K562 (cell line): ENCODE data around the gene CFHR4. TPM values are rescaled to one million over a fixed set of nuclear protein-coding genes. Genes with fewer than 3 reads are reported as not detected.
A peak's percentile ranks its signal among the peaks of the same experiment; 100 is the strongest.
"Not testable (repeated sequence)": the region's sequence is repeated elsewhere in the genome, so short reads cannot be mapped to it uniquely, and the experiment has no call there.

ENCODE experiments used
- ATAC-seq: fragments of 200-7000 bp; cut with Tn5 transposase; 3 replicates; pipeline ENCODE4 v1.9.1; 2020; ENCODE audit warnings: moderate library complexity
- Bru-seq: library from RNA; stranded (reverse); fragments of 400-500 nt; gene quantifications from one replicate; lab custom pipeline; 2021; lab: Mats Ljungman, UMichigan
- BruChase-seq, 2 experiments: library from RNA; stranded (reverse); fragments of 400-500 nt; gene quantifications; one replicate each; lab custom pipeline; 2021; lab: Mats Ljungman, UMichigan
- BruUV-seq: library from RNA; stranded (reverse); fragments of 400-500 nt; replicated peaks from 2 replicates; lab custom pipeline; 2021; lab: Mats Ljungman, UMichigan
- CTCF ChIA-PET: fragments of 300-600 bp; formaldehyde crosslinking; extraction: SDS; loops from one replicate; lab custom pipeline; 2021; ENCODE audit warnings: low intra/inter-chr PET ratio; lab: Yijun Ruan, JAX
- POLR2A ChIA-PET: fragments of 300-600, 350-650 bp; sonication (Branson Sonifier 250); formaldehyde crosslinking; extraction: SDS; loops from one replicate; lab custom pipeline; 2021; ENCODE audit warnings: antibody characterized with exemption, inconsistent platforms; lab: Yijun Ruan, JAX
- DNase-seq, 4 experiments: peaks; one replicate each; pipeline versions ENCODE4 v3.0.0 to v3.0.0-alpha.2; 2011 to 2018; ENCODE audit warnings: low spot score in 3 of 4, mixed read lengths in 3 of 4; ENCODE audit errors: extremely low read depth in 1 of 4
- FAIRE-seq: peaks from 2 replicates; lab custom pipeline; 2011; peaks lifted over from hg19 to GRCh38; lab: Jason Lieb, UNC
- H2AFZ ChIP-seq: 2 replicates; pipeline ENCODE4 v1.6.0; 2011; ENCODE audit warnings: low read depth, low read length, control low read depth, inconsistent platforms
- H3K27ac ChIP-seq: fragments of 200-600 bp; 3 replicates; pipeline ENCODE4 v1.8.0; 2011; ENCODE audit warnings: low read depth, mild to moderate bottlenecking, control low read depth, inconsistent platforms, low read length, moderate library complexity, mixed read lengths; ENCODE audit errors: extremely low read depth
- H3K27me3 ChIP-seq, 2 experiments: fragments of 300-600 bp in 1 of 2; 2 replicates in 1 of 2; 3 replicates in 1 of 2; pipeline versions ENCODE4 v1.6.0 to v1.8.0; 2011; ENCODE audit warnings: inconsistent platforms in 2 of 2, low read length in 2 of 2, mild to moderate bottlenecking in 1 of 2, mixed read lengths in 1 of 2, moderate library complexity in 1 of 2; ENCODE audit not compliant: control insufficient read depth in 2 of 2, insufficient read depth in 2 of 2
- H3K36me3 ChIP-seq: fragments of 300-600 bp; 3 replicates; pipeline ENCODE4 v1.8.0; 2011; ENCODE audit warnings: mild to moderate bottlenecking, low read length, inconsistent platforms; ENCODE audit not compliant: control insufficient read depth, insufficient read depth
- H3K4me1 ChIP-seq, 2 experiments: fragments of 200-600 bp in 1 of 2; replicated peaks in 1 of 2; 2 replicates in 1 of 2; 3 replicates in 1 of 2; pipeline versions ENCODE4 v1.5.1 to v1.8.0; 2011; ENCODE audit warnings: inconsistent platforms in 2 of 2, low read length in 2 of 2, mild to moderate bottlenecking in 1 of 2, mixed read lengths in 1 of 2, moderate library complexity in 1 of 2; ENCODE audit not compliant: control insufficient read depth in 2 of 2, insufficient read depth in 2 of 2
- H3K4me2 ChIP-seq: 2 replicates; pipeline ENCODE4 v1.6.1; 2011; ENCODE audit warnings: low read length, control low read depth, inconsistent platforms, mixed read lengths; ENCODE audit not compliant: insufficient read depth
- H3K4me3 ChIP-seq: fragments of 200-600 bp; sonication (generic), shearing (Covaris generic); 2 replicates; pipeline ENCODE4 v1.5.1; 2016; ENCODE audit warnings: control low read depth, inconsistent platforms
- H3K79me2 ChIP-seq: fragments of 200-600 bp; 3 replicates; pipeline ENCODE4 v1.8.0; 2011; ENCODE audit warnings: low read length, inconsistent platforms; ENCODE audit not compliant: control insufficient read depth, insufficient read depth
- H3K9ac ChIP-seq, 2 experiments: 2 replicates each; pipeline versions ENCODE4 v1.6.0 to v1.6.1; 2011; ENCODE audit warnings: low read depth in 2 of 2, low read length in 2 of 2, control low read depth in 1 of 2, inconsistent platforms in 1 of 2, mild to moderate bottlenecking in 1 of 2, mixed read lengths in 1 of 2; ENCODE audit not compliant: insufficient read depth in 1 of 2
- H3K9me1 ChIP-seq: one replicate; pipeline ENCODE4 v1.6.0; 2011; ENCODE audit warnings: inconsistent platforms, mild to moderate bottlenecking, low read length, moderate library complexity; ENCODE audit not compliant: control insufficient read depth, insufficient read depth
- H3K9me3 ChIP-seq: replicated peaks from 2 replicates; pipeline ENCODE4 v1.5.1; 2011; ENCODE audit warnings: low read depth, low read length, inconsistent platforms; ENCODE audit not compliant: control insufficient read depth, insufficient read depth
- H4K20me1 ChIP-seq: replicated peaks from 2 replicates; pipeline ENCODE4 v1.6.1; 2011; ENCODE audit warnings: low read length, inconsistent platforms, mixed read lengths; ENCODE audit not compliant: control insufficient read depth, insufficient read depth
- HMG20A ChIP-seq: fragments of 450-650 bp; formaldehyde crosslinking; conservative IDR thresholded peaks from 2 replicates; pipeline ENCODE4 v1.4.0; 2020; ENCODE audit warnings: mild to moderate bottlenecking, mixed read lengths
- KAT7 ChIP-seq: sonication (generic); formaldehyde crosslinking; IDR thresholded peaks from 2 replicates; pipeline ENCODE4 v1.8.0; 2022; ENCODE audit warnings: missing genetic modification reagents, mild to moderate bottlenecking, borderline replicate concordance
- RFX1 ChIP-seq: fragments of 450-650 bp; IDR thresholded peaks from 2 replicates; pipeline ENCODE4 v1.6.1; 2016; ENCODE audit warnings: mild to moderate bottlenecking, moderate library complexity
- SMAD2 ChIP-seq: fragments of 150-350 bp; IDR thresholded peaks from 2 replicates; pipeline ENCODE4 v1.6.1; 2014; ENCODE audit warnings: low read depth, mild to moderate bottlenecking, low read length
- SRF ChIP-seq, 2 experiments: fragments of 250-450, 450-650 bp in 1 of 2; sonication (Bioruptor Pico) in 1 of 2; sonication (generic) in 1 of 2; formaldehyde crosslinking; IDR thresholded peaks; 2 replicates each; pipeline versions ENCODE4 v1.5.0 to v1.5.1; 2020 to 2022; ENCODE audit warnings: mild to moderate bottlenecking in 1 of 2, missing genetic modification reagents in 1 of 2
- THRAP3 ChIP-seq: fragments of 450-650 bp; IDR thresholded peaks from 2 replicates; pipeline ENCODE4 v1.6.1; 2016; ENCODE audit warnings: mild to moderate bottlenecking, inconsistent platforms, borderline replicate concordance
- WGBS: fragments of 100-300 bp; shearing (Covaris generic); methylation state at CpG from one replicate; pipeline ENCODE4 v1.1.6; 2016; ENCODE audit warnings: low coverage, mixed read lengths; ENCODE audit not compliant: insufficient coverage; ENCODE audit errors: missing lambda C conversion rate; 5-methylcytosine and 5-hydroxymethylcytosine counted together
- in situ Hi-C: fragments of 300-500 bp; cut with MboI; formaldehyde crosslinking; loops from 4 replicates; pipeline ENCODE4 v1.15.0; 2018; ENCODE audit warnings: inconsistent platforms, mixed read lengths
- intact Hi-C: fragments of 100-400 bp; cut with micrococcal nuclease; formaldehyde crosslinking; loops from 2 replicates; pipeline ENCODE4 v1.14.2; 2022
- long read RNA-seq, 3 experiments: library from polyadenylated mRNA in 2 of 3; library from RNA in 1 of 3; unstranded in 2 of 3; stranded (forward) in 1 of 3; transcript quantifications; one replicate each; pipeline ENCODE4 v2.0.0, GENCODE V29; 2019 to 2022
- polyA minus RNA-seq, 3 experiments: library from RNA; depleted of rRNA, polyadenylated mRNA; stranded (reverse); fragments of >200 nt; gene quantifications; 2 replicates each; pipeline ENCODE4 v1.2.3, GENCODE V29; 2011
- polyA plus RNA-seq, 8 experiments: library from polyadenylated mRNA; depleted of rRNA in 4 of 8; stranded (reverse) in 5 of 8; unstranded in 3 of 8; fragments of >200 nt; fragmentation: Nextera tagmentation in 2 of 8; fragmentation: Illumina TruSeq in 1 of 8; extraction: Ambion mirVana in 2 of 8; extraction: Trizol in 1 of 8; gene quantifications; 2 replicates each; pipeline versions ENCODE4 v1.2.1 to v1.2.3, GENCODE V29; 2011 to 2014; ENCODE audit warnings: inconsistent platforms in 1 of 8, missing spikeins in 1 of 8
- total RNA-seq, 7 experiments: library from RNA; depleted of rRNA in 6 of 7; stranded (reverse); fragments of >200 nt in 6 of 7; fragmentation: Illumina TruSeq in 2 of 7; extraction: Trizol in 2 of 7; gene quantifications; 2 replicates each; pipeline versions ENCODE4 v1.2.1 to v1.2.3, GENCODE V29; 2011 to 2021; ENCODE audit warnings: low replicate concordance in 1 of 7

CFHR4 gene
- total RNA-seq (2011; cell fraction: chromatin; rRNA removed; ENCODE audit: low replicate concordance): not detected in 2 replicates
- total RNA-seq (2011; cell fraction: nucleolus; rRNA removed): not detected in 2 replicates
- not detected in 2 replicates for total RNA-seq (2011; cell fraction: nucleoplasm; rRNA removed)
- total RNA-seq (2014; rRNA removed): not detected in 2 replicates
- not detected in 2 replicates for total RNA-seq (2014; rRNA removed; fragmentation: Illumina TruSeq; extraction: Trizol)
- not detected in 2 replicates for total RNA-seq (2015; rRNA removed; fragmentation: Illumina TruSeq; extraction: Trizol)
- not detected in 2 replicates for total RNA-seq (2021)
- not detected in 2 replicates for polyA plus RNA-seq (2011; rRNA removed)
- polyA plus RNA-seq (2011; cell fraction: cytosol; rRNA removed): not detected in 2 replicates
- not detected in 2 replicates for polyA plus RNA-seq (2011; cell fraction: nucleus; rRNA removed)
- 0.07 and 0.50 TPM in 2 replicates for polyA plus RNA-seq (2012)
- polyA plus RNA-seq (2014; fragmentation: Illumina TruSeq; extraction: Trizol): not detected in 2 replicates
- polyA plus RNA-seq (2014; fragmentation: Nextera tagmentation; extraction: Ambion mirVana): under 1 TPM; 0.04 to 0.13 TPM
- polyA plus RNA-seq (2014; rRNA removed): not detected in 2 replicates
- polyA minus RNA-seq (2011; rRNA and poly(A)+ RNA removed): not detected in 2 replicates
- not detected in 2 replicates for polyA minus RNA-seq (2011; cell fraction: cytosol; rRNA and poly(A)+ RNA removed)
- polyA minus RNA-seq (2011; cell fraction: nucleus; rRNA and poly(A)+ RNA removed): 0.40 TPM in 1 of 2 replicates, not detected in the other
- Bru-seq, nascent RNA: percentile 6 among the genes with signal in this experiment
- BruChase-seq, experiment 1, labeled RNA remaining after a 2-hour chase: percentile 8 among the genes with signal in this experiment
- percentile 6 among the genes with signal in this experiment for BruChase-seq, experiment 2, labeled RNA remaining after a 6-hour chase
- long read RNA-seq, experiment 1, partial matches to known transcripts: 0 of 4 reads
- long read RNA-seq, experiment 1, other reads (novel, unspliced or antisense): 4 of 4 reads
- long read RNA-seq, experiment 2: 0 reads
- long read RNA-seq, experiment 3: 0 reads

GRCh38 chr1:196887515-196888239 is at the start of gene CFHR4:
TSS of gene CFHR4 (plus strand) at chr1:196888052. CDS start at chr1:196888151, 99 bp downstream.
- no peaks in the 10 kb centered on the region for H3K4me1 ChIP-seq
- H3K36me3 ChIP-seq: no peaks in the 10 kb centered on the region
- no peak within 1 kb of the TSS for H3K4me2 ChIP-seq
- H3K27ac ChIP-seq: no peak within 1 kb of the TSS
- H3K9me1 ChIP-seq: no peaks in the 10 kb centered on the region
- no peak for DNase-seq
- ChIA-PET POLR2A (interaction anchor here (0.5 kb wide), 1 partner anchor 1953 kb away, joined by 3 read pairs; no protein-coding TSS in a partner anchor), CTCF (no interaction called here)
- intact Hi-C loops: no loop called here
- H4K20me1 ChIP-seq: no peaks in the 10 kb centered on the region
- no peaks in the 10 kb centered on the region for H3K9me3 ChIP-seq
- H3K79me2 ChIP-seq: no peaks in the 10 kb centered on the region
- no peak for ATAC-seq
- H3K27me3 ChIP-seq: no peaks in the 10 kb centered on the region
- FAIRE-seq: peak; percentile 42
- in situ Hi-C loops: no loop called here
- H2AFZ ChIP-seq: no peak within 1 kb of the TSS
- TF ChIP-seq SMAD2 (no peak), HMG20A (CRISPR knock-in tag) (no peak), THRAP3 (no peak), RFX1 (no peak), SRF (CRISPR knock-in tag; IDR thresholded peaks at IDR 0.05) (no peak), KAT7 (CRISPR knock-in tag) (no peak)
- H3K9ac ChIP-seq: no peak within 1 kb of the TSS
- no peak within 1 kb of the TSS for H3K4me3 ChIP-seq
- no TSS peak for BruUV-seq

- ATAC-seq, POLR2A ChIA-PET, FAIRE-seq, H3K4me2 ChIP-seq, H3K9me3 ChIP-seq, H2AFZ ChIP-seq, H3K9ac ChIP-seq, CTCF ChIA-PET, H3K36me3 ChIP-seq, H3K4me1 ChIP-seq, H4K20me1 ChIP-seq, BruUV-seq, DNase-seq, H3K27me3 ChIP-seq, H3K4me3 ChIP-seq, intact Hi-C loops, H3K79me2 ChIP-seq, H3K9me1 ChIP-seq, H3K27ac ChIP-seq: not testable (repeated sequence)
- WGBS: 15% methylated on average over 2 of the region's 4 CpGs
- in situ Hi-C loops: loop anchor here (5.0 kb wide), 1 partner anchor 88 kb away; no protein-coding TSS in a partner anchor
These were observed 38.0 kb upstream of the CFHR4 start for GRCh38 chr1:196849613-196850492.
